Gastroesophageal sphincter (tissue), 4 donors: ENCODE data around the gene VANGL1. TPM values are rescaled to one million over a fixed set of nuclear protein-coding genes. Genes with fewer than 3 reads are reported as not detected.
A peak's percentile ranks its signal among the peaks of the same experiment; 100 is the strongest.

ENCODE experiments used
- ATAC-seq: fragments of 150-250 bp; one replicate; pipeline ENCODE4 v1.9.1; 2016; ENCODE audit warnings: mild to moderate bottlenecking, moderate library complexity
- H3K27ac ChIP-seq, 4 donors: fragments of 200-600 bp; sonication (generic) in 3 of 4; 1 replicate in 3 of 4; 2 replicates in 1 of 4; pipeline ENCODE4 v1.5.1; 2016 to 2019
- H3K27me3 ChIP-seq: fragments of 200-600 bp; sonication (generic); one replicate; pipeline ENCODE4 v1.5.1; 2019
- H3K36me3 ChIP-seq, 2 donors: fragments of 200-600 bp; sonication (generic); one replicate each; pipeline ENCODE4 v1.5.1; 2019; ENCODE audit warnings: control low read depth in 1 of 2
- H3K4me1 ChIP-seq, 3 donors: fragments of 200-600 bp; sonication (generic); 1 replicate in 2 of 3; 2 replicates in 1 of 3; pipeline ENCODE4 v1.5.1; 2016 to 2019; ENCODE audit warnings: control low read depth in 2 of 3
- H3K4me3 ChIP-seq, 2 donors: fragments of 200-600 bp; sonication (generic); one replicate each; pipeline ENCODE4 v1.5.1; 2019; ENCODE audit warnings: mild to moderate bottlenecking in 1 of 2, moderate library complexity in 1 of 2
- H3K9me3 ChIP-seq, 3 donors: fragments of 200-600 bp; sonication (generic); one replicate each; pipeline ENCODE4 v1.5.1; 2017 to 2019; ENCODE audit warnings: control low read depth in 2 of 3
- EP300 ChIP-seq: sonication (generic); formaldehyde crosslinking; IDR thresholded peaks from one replicate; pipeline ENCODE4 v1.6.1; 2017; ENCODE audit warnings: antibody characterized with exemption, mild to moderate bottlenecking
- POLR2A ChIP-seq, 2 donors: fragments of 450-650 bp; IDR thresholded peaks; one replicate each; pipeline ENCODE4 v1.6.1; 2017; ENCODE audit warnings: antibody characterized with exemption in 2 of 2, mild to moderate bottlenecking in 2 of 2, moderate library complexity in 1 of 2
- POLR2AphosphoS5 ChIP-seq: sonication (generic); formaldehyde crosslinking; IDR thresholded peaks from one replicate; pipeline ENCODE4 v1.6.1; 2017; ENCODE audit warnings: antibody characterized with exemption
- WGBS, 2 donors: methylation state at CpG; one replicate each; pipeline ENCODE4 v1.1.5; 2018; ENCODE audit warnings: low coverage in 1 of 2; 5-methylcytosine and 5-hydroxymethylcytosine counted together
- total RNA-seq, 4 donors: library from RNA; depleted of rRNA; stranded (reverse); fragments of >200 nt; gene quantifications; one replicate each; pipeline ENCODE4 v1.1.0, GENCODE V29; 2016
- TF ChIP-seq, protein P1 (sequence below), 4 experiments: fragments of 200-600 bp in 2 of 4; fragments of 450-650 bp in 2 of 4; sonication (generic) in 1 of 4; IDR thresholded peaks; one replicate each; pipeline ENCODE4 v1.5.1; 2017 to 2019; ENCODE audit warnings: antibody characterized with exemption in 4 of 4, mild to moderate bottlenecking in 2 of 4, moderate library complexity in 2 of 4

VANGL1 gene
- total RNA-seq, 4 donors from 2014 or later: 9.7 to 18.2 (median 12.7) TPM

GRCh38 chr1:115643225-115643624, 1.5 kb downstream of the VANGL1 start:
- Histone ChIP-seq H3K9me3 (peaks cover 0 to 14% (median 2%) of the 10 kb centered on the region in 3 donors), H3K27me3 (no peaks in the 10 kb centered on the region), H3K4me3 (peak overlapping the region; percentile 61 to 97), H3K36me3 (no peaks in the 10 kb centered on the region), H3K4me1 (peaks cover 6 to 56% (median 8%) of the 10 kb centered on the region in 3 donors), H3K27ac (peak overlapping the region in 3 of 4 donors; percentile 83 to 90 (median 87))
- ATAC-seq: no peak
- 25 to 26% methylated on average over 4 of the region's 4 CpGs for WGBS, 2 donors
- TF ChIP-seq EP300: no peak
- TF ChIP-seq, protein P1, sequence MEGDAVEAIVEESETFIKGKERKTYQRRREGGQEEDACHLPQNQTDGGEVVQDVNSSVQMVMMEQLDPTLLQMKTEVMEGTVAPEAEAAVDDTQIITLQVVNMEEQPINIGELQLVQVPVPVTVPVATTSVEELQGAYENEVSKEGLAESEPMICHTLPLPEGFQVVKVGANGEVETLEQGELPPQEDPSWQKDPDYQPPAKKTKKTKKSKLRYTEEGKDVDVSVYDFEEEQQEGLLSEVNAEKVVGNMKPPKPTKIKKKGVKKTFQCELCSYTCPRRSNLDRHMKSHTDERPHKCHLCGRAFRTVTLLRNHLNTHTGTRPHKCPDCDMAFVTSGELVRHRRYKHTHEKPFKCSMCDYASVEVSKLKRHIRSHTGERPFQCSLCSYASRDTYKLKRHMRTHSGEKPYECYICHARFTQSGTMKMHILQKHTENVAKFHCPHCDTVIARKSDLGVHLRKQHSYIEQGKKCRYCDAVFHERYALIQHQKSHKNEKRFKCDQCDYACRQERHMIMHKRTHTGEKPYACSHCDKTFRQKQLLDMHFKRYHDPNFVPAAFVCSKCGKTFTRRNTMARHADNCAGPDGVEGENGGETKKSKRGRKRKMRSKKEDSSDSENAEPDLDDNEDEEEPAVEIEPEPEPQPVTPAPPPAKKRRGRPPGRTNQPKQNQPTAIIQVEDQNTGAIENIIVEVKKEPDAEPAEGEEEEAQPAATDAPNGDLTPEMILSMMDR (IDR thresholded peaks at IDR 0.05): no peak
- no peak for TF ChIP-seq POLR2AphosphoS5
- no peak for TF ChIP-seq POLR2A (IDR thresholded peaks at IDR 0.05)

DNA sequence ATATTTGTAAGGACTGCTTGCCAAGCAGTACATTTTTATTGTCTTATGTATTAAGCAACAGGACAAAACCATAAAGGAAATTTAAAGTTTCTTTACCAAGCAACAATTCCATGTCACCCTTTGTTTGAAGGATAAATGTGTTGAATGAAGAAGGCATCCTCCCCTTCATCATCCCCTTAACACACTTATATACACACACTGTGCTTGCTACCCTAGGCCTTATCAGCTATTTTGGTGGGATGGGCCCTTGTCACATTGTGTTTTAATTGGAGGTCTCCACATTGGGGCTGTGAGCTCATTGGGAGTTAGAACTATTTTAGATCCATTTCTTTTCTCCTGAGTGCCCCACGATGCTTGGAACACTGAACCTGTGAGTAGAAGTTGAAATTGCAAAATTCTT, 1.9 kb downstream of the VANGL1 start:
- H3K27me3 ChIP-seq: no peaks in the 10 kb centered on the region
- H3K4me3 ChIP-seq: no peak overlapping the region
- no peaks in the 10 kb centered on the region for H3K36me3 ChIP-seq
- H3K4me1 ChIP-seq: peaks cover 6 to 60% (median 8%) of the 10 kb centered on the region in 3 donors
- 67 to 83% methylated on average over 1 of the region's 1 CpG for WGBS, 2 donors
- peaks cover 0 to 10% (median under 1%) of the 10 kb centered on the region in 3 donors for H3K9me3 ChIP-seq
- peak overlapping the region in 3 of 4 donors; percentile 83 to 90 (median 87) for H3K27ac ChIP-seq
- no peak for ATAC-seq
- TF ChIP-seq POLR2A (IDR thresholded peaks at IDR 0.05) (no peak), EP300 (no peak), POLR2AphosphoS5 (no peak)
- TF ChIP-seq, protein P1 (IDR thresholded peaks at IDR 0.05): no peak

DNA sequence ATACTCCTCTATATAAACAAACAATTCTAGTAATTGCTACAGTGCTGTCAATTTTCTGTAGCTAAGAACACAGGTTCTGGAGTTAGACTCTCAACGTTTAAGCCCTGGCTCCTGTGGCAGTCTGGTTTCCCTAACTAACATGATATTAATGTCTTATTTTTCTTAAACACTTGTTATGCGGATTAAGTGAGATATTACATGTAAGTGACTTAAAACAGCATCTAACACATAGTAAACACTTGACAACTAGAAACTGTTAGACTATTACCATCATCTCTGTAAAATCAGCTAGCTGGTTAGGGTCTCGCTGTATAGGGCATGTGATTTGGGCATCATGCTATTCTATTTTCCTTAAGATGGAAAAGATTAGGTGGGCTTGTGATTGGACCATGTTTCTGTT, 2.3 kb downstream of the VANGL1 start:
- Histone ChIP-seq H3K27me3 (no peaks in the 10 kb centered on the region), H3K4me1 (peaks cover 6 to 64% (median 8%) of the 10 kb centered on the region in 3 donors), H3K4me3 (no peak overlapping the region), H3K36me3 (no peaks in the 10 kb centered on the region), H3K9me3 (peaks cover 0 to 6% (median 0%) of the 10 kb centered on the region in 3 donors), H3K27ac (peak overlapping the region in 2 of 4 donors; percentile 83 to 90)
- WGBS, 2 donors: 72 to 85% methylated on average over 3 of the region's 3 CpGs
- TF ChIP-seq POLR2AphosphoS5: no peak
- TF ChIP-seq, protein P1 (IDR thresholded peaks at IDR 0.05): no peak
- no peak for TF ChIP-seq EP300
- no peak for TF ChIP-seq POLR2A (IDR thresholded peaks at IDR 0.05)
- ATAC-seq: no peak

DNA sequence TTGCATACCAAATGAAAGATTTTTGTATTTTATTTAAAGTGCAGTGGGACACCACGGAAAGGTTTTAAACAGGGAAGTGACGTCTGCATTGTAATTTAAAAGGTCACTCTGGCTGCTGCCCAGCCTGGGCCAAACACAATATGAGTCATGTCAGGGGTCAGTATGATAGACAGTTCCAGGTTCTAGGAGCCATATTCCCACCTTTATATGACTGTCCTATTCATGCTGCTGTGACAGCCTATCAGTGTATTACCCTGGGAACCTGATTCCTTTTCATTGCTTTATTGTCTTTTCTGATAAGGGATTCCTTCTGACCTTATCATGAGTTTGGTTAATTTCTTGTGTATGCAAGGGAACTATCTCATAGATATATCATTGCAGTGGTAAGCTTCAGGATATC, 5.3 kb downstream of the VANGL1 start:
- ATAC-seq: no peak
- Histone ChIP-seq H3K4me1 (peaks cover 8 to 86% (median 10%) of the 10 kb centered on the region in 3 donors), H3K36me3 (peaks cover 0 to 10% of the 10 kb centered on the region in 2 donors), H3K27ac (no peak overlapping the region), H3K4me3 (no peak overlapping the region), H3K27me3 (no peaks in the 10 kb centered on the region), H3K9me3 (no peaks in the 10 kb centered on the region)
- TF ChIP-seq POLR2AphosphoS5: no peak
- TF ChIP-seq POLR2A (IDR thresholded peaks at IDR 0.05): no peak
- no peak for TF ChIP-seq EP300
- TF ChIP-seq, protein P1 (IDR thresholded peaks at IDR 0.05): no peak
- WGBS, 2 donors: 30% methylated on average over 2 of the region's 2 CpGs; no CpG with 5 or more reads in 1 of the 2 donors

- Histone ChIP-seq H3K9me3 (no peaks in the 10 kb centered on the region), H3K4me3 (no peak overlapping the region), H3K36me3 (peaks cover 0 to 14% of the 10 kb centered on the region in 2 donors), H3K27me3 (no peaks in the 10 kb centered on the region), H3K4me1 (peaks cover 8 to 91% (median 10%) of the 10 kb centered on the region in 3 donors), H3K27ac (no peak overlapping the region)
- TF ChIP-seq EP300 (no peak), POLR2AphosphoS5 (no peak), POLR2A (IDR thresholded peaks at IDR 0.05) (no peak)
- TF ChIP-seq, protein P1 (IDR thresholded peaks at IDR 0.05): no peak
- WGBS, 2 donors: 40 to 61% methylated on average over 2 of the region's 2 CpGs
- no peak for ATAC-seq
Observed at GRCh38 chr1:115647507-115647906, 5.7 kb downstream of the VANGL1 start.
